ENCODE data around the gene CRIP2.

CRIP2 gene

DNA sequence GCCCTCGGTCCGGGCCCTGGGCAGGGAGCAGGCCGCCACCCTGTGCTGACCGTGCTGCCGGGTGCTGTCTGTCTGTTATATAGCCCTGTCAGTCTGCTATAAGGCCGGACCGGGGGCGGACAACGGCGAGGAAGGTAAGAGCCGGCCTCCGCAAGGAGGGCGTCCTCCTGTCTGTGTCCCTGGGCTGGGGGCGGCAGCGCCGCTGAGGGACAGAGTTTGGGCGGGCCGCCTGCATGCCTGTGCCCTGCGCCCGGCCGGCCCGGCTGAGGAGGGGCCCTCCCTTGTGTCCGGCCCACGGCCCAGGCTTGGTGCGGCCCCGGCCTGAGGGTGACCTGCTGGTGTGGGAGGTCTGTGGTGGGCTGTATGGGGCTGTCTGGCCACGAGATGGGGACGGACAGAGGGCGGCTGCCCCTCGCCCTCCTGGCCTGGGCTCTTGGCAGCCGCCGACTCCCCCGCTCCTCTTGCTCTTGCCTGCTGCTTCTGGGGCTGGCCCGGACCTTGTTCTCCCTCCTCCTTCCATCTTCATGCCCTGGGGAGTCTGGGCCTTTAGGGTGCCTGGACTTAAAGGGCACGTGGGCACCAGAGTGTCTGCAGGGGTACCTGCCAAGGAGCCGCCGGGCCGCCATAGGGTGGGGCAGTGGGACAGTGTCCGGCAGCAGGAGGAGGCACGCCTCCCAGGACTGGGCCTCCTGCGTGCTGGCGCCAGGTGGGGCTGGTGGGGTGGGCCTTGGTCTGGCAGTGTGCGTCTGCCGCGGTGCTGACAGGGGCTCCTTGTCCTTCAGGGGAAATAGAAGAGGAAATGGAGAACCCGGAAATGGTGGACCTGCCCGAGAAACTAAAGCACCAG, 25.1 kb upstream of the CRIP2 start:
- no peaks in the 10 kb centered on the region for H3K27me3 Mint-ChIP-seq
- no peaks in the 10 kb centered on the region for H3K9me3 Mint-ChIP-seq
- no peaks in the 10 kb centered on the region for H3K4me1 Mint-ChIP-seq (ENCODE audit: low read depth)
- peaks cover 73% of the 10 kb centered on the region for H3K36me3 Mint-ChIP-seq (ENCODE audit: low read depth)
- H3K4me3 Mint-ChIP-seq: no peak overlapping the region
- no peak for DNase-seq
- H3K27ac Mint-ChIP-seq: no peak overlapping the region

DNA sequence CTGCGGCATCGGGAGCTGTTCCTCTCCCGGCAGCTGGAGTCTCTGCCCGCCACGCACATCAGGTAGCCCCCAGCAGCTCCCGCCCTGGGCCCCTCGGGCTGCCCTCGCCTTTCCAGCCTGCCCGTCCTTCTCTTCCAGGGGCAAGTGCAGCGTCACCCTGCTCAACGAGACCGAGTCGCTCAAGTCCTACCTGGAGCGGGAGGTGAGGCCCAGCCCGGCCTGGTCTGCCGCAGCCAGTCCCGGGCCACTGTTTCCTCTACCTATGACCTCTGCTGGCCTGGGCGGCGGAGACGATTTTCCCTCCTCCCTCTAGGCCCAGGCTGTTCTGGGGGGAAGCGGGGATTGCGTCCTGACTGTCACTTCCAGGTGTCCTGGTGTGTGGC, 24.5 kb upstream of the CRIP2 start:
- no peak for DNase-seq
- no peak overlapping the region for H3K4me3 Mint-ChIP-seq
- no peak overlapping the region for H3K27ac Mint-ChIP-seq
- peaks cover 79% of the 10 kb centered on the region for H3K36me3 Mint-ChIP-seq (ENCODE audit: low read depth)
- no peaks in the 10 kb centered on the region for H3K9me3 Mint-ChIP-seq
- H3K27me3 Mint-ChIP-seq: no peaks in the 10 kb centered on the region
- H3K4me1 Mint-ChIP-seq (ENCODE audit: low read depth): no peaks in the 10 kb centered on the region

DNA sequence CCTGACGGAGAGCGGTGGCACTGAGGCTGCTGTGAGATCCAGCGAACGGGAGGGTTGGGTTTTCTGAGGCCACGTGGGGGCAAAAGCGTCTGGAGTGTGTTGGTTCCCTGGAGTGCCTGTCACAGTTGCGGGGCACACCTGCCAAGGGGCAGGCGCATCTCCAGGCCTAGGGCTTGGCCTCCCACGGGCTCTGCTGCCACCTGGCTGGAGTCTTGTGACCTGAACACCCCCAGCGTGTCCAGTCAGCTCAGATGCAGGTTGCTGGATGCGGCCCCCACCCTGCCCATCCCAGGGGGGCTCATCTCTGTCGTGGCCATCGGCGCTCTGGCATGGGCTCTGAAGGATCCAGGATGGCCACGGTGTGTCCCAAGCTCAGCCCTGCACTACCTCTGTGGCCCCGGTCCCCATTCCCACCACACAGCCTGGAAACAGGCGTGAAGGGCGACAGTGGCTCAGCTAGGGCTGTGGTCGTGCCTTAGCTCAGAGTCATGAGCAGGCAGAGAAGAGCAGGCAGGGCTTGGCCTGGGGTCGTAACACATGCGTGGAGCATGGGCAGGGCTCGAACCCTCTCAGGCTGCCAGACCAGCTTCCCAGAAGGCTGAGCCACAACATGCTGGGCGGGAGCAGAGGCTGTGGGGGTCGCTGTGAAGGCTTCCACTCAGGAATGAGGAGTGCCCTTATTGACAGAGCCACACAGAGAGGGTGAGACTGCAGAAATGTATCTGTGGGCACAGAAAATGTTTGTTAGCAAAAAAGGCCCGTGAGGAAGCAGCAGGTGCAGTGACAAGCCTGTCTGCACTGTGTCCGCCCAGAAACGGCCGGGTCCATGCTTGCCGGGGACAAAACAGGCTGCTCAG, 23.5 kb upstream of the CRIP2 start:
- Mint-ChIP-seq H3K27me3 (no peaks in the 10 kb centered on the region), H3K36me3 (ENCODE audit: low read depth) (peaks cover 83% of the 10 kb centered on the region), H3K27ac (no peak overlapping the region), H3K9me3 (no peaks in the 10 kb centered on the region), H3K4me1 (ENCODE audit: low read depth) (no peaks in the 10 kb centered on the region), H3K4me3 (no peak overlapping the region)
- no peak for DNase-seq

DNA sequence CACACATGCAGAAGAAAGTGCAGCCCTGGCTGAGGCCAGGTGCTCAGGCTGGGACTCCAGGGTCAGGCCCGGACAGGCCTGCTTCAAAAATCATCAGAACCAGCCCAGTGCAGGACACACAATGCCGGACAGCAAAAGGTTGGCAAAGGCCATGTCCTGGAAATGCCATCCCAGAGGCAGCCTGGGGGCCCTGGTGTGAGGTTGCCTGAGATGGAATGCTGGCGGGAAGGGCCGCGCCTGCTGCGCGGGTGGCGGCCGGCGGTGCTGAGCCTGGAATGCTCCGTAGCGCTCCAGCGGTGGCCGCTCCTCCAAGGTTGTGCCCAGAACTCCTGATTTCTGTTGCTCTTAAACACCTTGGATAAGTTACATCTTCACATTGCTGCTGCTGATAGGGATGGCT, 21.7 kb upstream of the CRIP2 start:
- Mint-ChIP-seq H3K27me3 (no peaks in the 10 kb centered on the region), H3K4me1 (ENCODE audit: low read depth) (no peaks in the 10 kb centered on the region), H3K27ac (no peak overlapping the region), H3K9me3 (no peaks in the 10 kb centered on the region), H3K36me3 (ENCODE audit: low read depth) (peaks cover 86% of the 10 kb centered on the region), H3K4me3 (no peak overlapping the region)
- DNase-seq: no peak

DNA sequence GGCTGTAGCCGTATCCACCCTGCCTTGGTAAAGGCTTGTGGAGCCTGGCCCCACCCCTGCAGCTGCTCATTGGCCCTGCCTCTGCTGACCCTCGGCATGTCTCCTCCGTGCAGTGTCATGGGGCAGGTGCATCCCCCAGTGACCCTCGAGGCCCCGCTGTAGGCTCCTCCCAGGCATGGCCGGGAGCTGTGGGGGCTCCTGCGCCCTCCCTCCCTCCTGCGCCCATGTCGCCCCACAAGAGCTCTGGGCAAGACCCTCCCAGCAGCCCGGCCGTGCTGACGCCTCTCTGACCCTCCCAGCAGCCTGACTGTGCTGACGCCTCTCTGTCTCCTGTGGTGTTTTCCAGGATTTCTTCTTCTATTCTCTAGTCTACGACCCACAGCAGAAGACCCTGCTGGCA, 20.8 kb upstream of the CRIP2 start:
- Mint-ChIP-seq H3K27me3 (no peaks in the 10 kb centered on the region), H3K4me1 (ENCODE audit: low read depth) (no peaks in the 10 kb centered on the region), H3K36me3 (ENCODE audit: low read depth) (peaks cover 79% of the 10 kb centered on the region), H3K27ac (peak overlapping the region; percentile 47), H3K4me3 (no peak overlapping the region), H3K9me3 (no peaks in the 10 kb centered on the region)
- no peak for DNase-seq

DNA sequence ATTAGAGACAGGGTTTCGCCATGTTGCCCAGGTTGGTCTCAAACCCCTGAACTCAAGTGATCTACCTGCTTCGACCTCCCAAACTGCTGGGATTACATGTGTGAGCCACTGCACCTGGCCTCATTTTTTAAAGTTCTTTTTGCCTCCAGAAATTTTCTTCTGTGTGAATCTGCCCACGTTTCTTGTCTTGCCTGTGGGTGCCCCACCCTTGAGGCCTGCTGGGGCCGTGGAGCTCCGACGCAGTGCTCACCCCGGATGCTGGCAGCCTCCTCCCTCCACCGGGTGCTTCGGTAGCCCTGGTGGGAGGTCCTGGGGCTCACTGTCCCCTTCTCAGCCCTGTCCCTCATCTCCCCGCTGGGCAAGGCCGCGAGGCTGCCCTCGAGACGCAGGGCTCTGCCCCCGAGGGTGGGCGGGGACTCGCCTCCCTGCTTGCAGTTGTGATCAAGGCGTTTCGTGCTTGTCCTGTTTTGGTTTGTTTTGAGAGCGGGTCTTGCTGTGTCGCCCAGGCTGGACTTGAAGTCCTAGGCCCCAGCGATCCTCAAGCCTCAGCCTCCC, 19.5 kb upstream of the CRIP2 start:
- H3K27ac Mint-ChIP-seq: no peak overlapping the region
- no peaks in the 10 kb centered on the region for H3K9me3 Mint-ChIP-seq
- DNase-seq: no peak
- no peak overlapping the region for H3K4me3 Mint-ChIP-seq
- no peaks in the 10 kb centered on the region for H3K4me1 Mint-ChIP-seq (ENCODE audit: low read depth)
- no peaks in the 10 kb centered on the region for H3K27me3 Mint-ChIP-seq
- peaks cover 72% of the 10 kb centered on the region for H3K36me3 Mint-ChIP-seq (ENCODE audit: low read depth)

DNA sequence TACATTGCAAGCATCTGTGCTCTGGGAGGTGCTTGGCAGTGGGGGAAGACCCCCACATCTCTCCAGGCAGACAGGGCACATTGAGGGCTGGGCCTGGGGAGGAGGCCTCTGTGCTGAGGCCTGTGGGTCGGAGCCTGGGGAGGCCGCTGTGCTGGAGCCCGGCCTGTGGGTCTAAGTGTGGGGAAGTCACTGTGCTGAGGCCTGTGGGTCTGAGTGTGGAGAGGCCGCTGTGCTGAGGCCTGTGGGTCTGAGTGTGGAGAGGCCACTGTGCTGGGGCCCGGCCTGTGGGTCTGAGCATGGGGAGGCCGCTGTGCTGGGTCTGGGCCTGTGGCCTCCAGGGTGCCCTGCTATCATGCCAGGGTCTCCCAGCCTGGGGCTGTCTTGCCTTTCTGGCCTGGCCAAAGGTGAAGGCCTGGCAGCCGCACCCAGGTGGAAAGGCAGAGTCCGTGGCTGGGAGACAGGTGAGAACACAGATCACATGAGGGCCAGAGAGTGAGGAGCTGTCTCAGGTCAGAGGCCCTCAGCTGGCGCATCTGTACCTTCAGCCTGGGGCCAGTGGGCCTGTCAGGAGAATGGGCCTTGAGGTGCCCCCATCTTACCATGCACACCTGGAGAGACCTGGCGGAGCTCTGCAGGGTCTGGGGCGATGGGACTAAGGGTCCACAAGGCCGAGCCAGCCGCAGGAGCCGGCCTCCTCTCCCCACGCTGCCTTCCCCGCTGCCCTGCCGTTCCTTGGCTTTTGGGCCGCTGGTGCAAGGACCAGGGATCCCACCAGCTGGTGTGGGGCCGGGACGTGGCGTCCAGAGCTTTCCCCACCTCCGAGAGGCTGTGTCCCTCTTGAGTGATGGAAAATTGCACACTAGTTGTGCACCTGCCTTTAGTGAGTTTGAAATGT, 18.6 kb upstream of the CRIP2 start:
- H3K4me3 Mint-ChIP-seq: no peak overlapping the region
- DNase-seq: no peak
- peaks cover 73% of the 10 kb centered on the region for H3K36me3 Mint-ChIP-seq (ENCODE audit: low read depth)
- no peaks in the 10 kb centered on the region for H3K9me3 Mint-ChIP-seq
- H3K27ac Mint-ChIP-seq: no peak overlapping the region
- H3K4me1 Mint-ChIP-seq (ENCODE audit: low read depth): no peaks in the 10 kb centered on the region
- H3K27me3 Mint-ChIP-seq: no peaks in the 10 kb centered on the region

DNA sequence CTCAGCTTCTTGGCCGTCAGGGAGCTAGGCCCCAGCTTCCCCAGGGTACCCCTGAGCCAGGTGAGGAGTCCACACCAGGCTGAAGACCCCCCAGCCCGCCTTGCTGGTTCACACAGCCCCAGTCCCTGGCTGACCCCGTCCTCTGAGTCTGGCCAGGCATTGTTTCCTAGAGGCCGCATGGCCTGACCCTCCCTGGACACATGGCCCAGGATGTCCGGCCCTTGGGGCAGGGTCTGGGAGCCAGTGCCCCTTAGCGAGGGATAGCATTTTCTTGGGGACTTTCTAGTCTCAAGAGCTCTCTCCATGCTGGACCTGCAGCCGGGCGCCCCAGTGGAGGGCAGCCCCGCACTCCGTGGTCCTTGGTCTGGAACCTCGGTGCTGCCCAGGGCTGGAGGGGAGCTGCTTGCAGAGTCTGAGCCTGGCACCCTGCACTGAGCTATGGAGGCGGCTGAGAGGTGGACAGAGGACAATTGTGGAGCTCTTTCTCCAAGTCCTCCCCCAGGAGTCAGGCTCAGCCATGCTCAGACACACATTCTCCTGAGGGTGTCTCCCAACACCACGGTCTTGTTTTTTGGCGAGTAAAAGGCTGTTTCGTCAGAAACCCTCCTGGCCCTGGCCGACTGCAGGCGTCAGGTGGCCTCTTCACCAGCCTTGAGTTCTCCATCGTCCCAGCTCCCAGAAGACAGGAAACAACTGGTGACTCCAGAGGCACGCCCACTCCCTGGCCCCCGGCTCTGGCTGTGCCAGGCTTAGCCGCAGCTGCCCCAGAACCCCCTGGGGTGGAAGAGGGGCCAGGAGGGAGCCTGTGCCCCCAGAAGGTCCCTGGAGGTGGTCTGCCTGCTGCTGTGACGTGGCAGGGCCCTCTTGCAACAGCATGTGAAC, 17.6 kb upstream of the CRIP2 start:
- no peaks in the 10 kb centered on the region for H3K9me3 Mint-ChIP-seq
- H3K27ac Mint-ChIP-seq: no peak overlapping the region
- H3K27me3 Mint-ChIP-seq: no peaks in the 10 kb centered on the region
- H3K4me1 Mint-ChIP-seq (ENCODE audit: low read depth): no peaks in the 10 kb centered on the region
- DNase-seq: no peak
- peaks cover 73% of the 10 kb centered on the region for H3K36me3 Mint-ChIP-seq (ENCODE audit: low read depth)
- no peak overlapping the region for H3K4me3 Mint-ChIP-seq

DNA sequence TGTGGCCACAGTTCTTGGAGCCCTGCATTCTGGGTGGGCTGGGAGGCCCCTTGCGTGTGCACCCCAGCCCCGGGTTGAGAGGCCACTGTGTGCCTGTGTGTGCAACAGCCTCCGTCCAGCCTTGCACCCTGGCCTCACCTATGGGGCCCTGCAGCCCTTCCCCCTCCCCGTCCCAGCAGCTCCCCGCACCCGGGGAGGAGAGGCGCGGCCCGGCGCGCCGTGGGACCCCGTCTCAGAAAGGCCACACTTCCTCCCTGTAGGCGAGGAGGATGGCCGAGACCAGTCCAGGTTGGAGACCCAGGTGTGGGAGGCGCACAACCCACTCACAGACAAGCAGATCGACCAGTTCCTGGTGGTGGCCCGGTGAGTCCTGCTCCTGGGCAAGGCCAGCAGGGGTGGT, 16.6 kb upstream of the CRIP2 start:
- no peak overlapping the region for H3K27ac Mint-ChIP-seq
- H3K27me3 Mint-ChIP-seq: no peaks in the 10 kb centered on the region
- no peaks in the 10 kb centered on the region for H3K4me1 Mint-ChIP-seq (ENCODE audit: low read depth)
- no peak overlapping the region for H3K4me3 Mint-ChIP-seq
- peaks cover 73% of the 10 kb centered on the region for H3K36me3 Mint-ChIP-seq (ENCODE audit: low read depth)
- no peak for DNase-seq
- no peaks in the 10 kb centered on the region for H3K9me3 Mint-ChIP-seq

DNA sequence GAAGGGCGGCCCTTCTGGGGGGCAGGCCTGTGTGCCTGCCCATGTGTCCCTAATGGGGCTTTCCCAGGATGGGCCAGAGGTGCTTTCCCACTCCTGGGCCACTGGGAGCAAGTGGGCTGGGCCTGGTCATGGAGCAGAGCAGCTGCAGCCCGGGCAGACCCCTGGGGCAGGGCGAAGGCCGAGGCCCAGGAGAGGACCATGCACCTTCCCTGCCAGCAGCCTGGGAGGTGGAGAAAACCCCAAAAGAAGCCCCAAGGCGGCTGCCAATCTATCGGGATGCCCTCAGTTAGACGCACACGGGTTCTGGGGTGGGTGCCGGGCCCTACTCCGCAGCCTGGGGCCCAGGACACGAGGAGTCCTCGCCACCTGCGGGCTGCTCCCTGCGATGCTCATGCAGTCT, 16.1 kb upstream of the CRIP2 start:
- H3K36me3 Mint-ChIP-seq (ENCODE audit: low read depth): peaks cover 73% of the 10 kb centered on the region
- H3K9me3 Mint-ChIP-seq: no peaks in the 10 kb centered on the region
- no peak for DNase-seq
- no peak overlapping the region for H3K4me3 Mint-ChIP-seq
- no peak overlapping the region for H3K27ac Mint-ChIP-seq
- no peaks in the 10 kb centered on the region for H3K27me3 Mint-ChIP-seq
- H3K4me1 Mint-ChIP-seq (ENCODE audit: low read depth): no peaks in the 10 kb centered on the region

DNA sequence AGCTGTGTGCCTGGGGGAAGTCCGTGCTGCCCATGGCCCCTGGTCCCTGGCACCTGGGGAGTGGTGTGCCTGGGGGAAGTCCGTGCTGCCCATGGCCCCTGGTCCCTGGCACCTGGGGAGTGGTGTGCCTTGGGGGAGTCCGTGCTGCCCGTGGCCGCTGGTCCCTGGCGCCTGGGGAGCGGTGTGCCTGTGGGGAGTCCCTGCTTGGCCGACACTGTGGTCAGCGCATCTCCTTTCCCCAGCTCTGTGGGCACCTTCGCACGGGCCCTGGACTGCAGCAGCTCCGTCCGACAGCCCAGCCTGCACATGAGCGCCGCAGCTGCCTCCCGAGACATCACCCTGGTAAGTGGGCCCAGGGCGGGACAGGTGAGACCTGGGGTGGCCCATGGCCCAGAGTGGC, 14.5 kb upstream of the CRIP2 start:
- Mint-ChIP-seq H3K27ac (no peak overlapping the region), H3K4me1 (ENCODE audit: low read depth) (no peaks in the 10 kb centered on the region), H3K4me3 (no peak overlapping the region)

DNA sequence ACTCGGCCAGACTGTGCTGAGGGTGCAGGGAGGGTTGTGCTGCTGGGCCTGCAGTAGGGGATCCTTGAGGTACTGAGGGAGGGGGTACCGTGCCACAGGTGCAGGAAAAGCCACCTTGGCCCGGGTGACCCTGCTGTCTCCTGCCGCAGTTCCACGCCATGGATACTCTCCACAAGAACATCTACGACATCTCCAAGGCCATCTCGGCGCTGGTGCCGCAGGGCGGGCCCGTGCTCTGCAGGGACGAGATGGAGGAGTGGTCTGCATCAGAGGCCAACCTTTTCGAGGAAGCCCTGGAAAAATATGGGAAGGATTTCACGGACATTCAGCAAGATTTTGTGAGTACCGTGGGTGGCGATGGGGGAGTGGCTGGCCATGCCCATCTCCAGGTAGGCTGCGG, 14.0 kb upstream of the CRIP2 start:
- Mint-ChIP-seq H3K9me3 (no peaks in the 10 kb centered on the region), H3K4me1 (ENCODE audit: low read depth) (no peaks in the 10 kb centered on the region), H3K36me3 (ENCODE audit: low read depth) (peaks cover 67% of the 10 kb centered on the region), H3K27ac (peak overlapping the region; percentile 26), H3K27me3 (no peaks in the 10 kb centered on the region), H3K4me3 (no peak overlapping the region)
- DNase-seq: no peak

More for the DNA sequence above, 14.5 kb upstream of the CRIP2 start:
- H3K27me3 Mint-ChIP-seq: no peaks in the 10 kb centered on the region
- H3K9me3 Mint-ChIP-seq: no peaks in the 10 kb centered on the region
- peaks cover 68% of the 10 kb centered on the region for H3K36me3 Mint-ChIP-seq (ENCODE audit: low read depth)
- no peak for DNase-seq

DNA sequence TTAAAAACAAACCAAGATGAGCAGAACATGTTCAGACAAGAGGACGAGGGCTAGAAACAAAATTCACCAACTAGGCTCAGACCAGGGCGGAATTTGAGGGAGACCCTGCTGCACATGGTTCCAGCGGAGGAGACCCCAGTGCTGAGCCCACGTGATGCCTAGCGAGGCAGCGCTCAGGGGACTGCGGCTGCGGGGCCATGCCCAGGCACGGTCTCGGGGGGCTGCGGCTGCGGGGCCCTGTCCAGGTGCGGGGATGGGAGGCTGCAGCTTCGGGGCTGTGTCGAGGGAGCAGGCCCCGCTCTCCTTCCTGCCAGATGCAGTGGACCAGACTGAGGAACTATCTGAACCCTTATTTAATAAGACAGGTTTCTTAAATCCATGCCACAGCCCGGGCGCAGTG, 12.7 kb upstream of the CRIP2 start:
- no peaks in the 10 kb centered on the region for H3K9me3 Mint-ChIP-seq
- peak overlapping the region; percentile 44 for H3K27ac Mint-ChIP-seq
- no peak overlapping the region for H3K4me3 Mint-ChIP-seq
- DNase-seq: no peak
- no peaks in the 10 kb centered on the region for H3K27me3 Mint-ChIP-seq
- peaks cover 58% of the 10 kb centered on the region for H3K36me3 Mint-ChIP-seq (ENCODE audit: low read depth)
- H3K4me1 Mint-ChIP-seq (ENCODE audit: low read depth): no peaks in the 10 kb centered on the region

Data from activated T-cell treated with anti-CD3 and anti-CD28 coated beads, Interleukin-2, amount 50 U/mL, for 24 hours (primary cell).